ENCODE measurements around the gene ATAT1. TPM values are rescaled to one million over a fixed set of nuclear protein-coding genes. Genes with fewer than 3 reads are reported as not detected.

The ATAT1 gene
- polyA plus RNA-seq, 10 donors = 14.7 to 33.9 (median 19.9) TPM

DNA sequence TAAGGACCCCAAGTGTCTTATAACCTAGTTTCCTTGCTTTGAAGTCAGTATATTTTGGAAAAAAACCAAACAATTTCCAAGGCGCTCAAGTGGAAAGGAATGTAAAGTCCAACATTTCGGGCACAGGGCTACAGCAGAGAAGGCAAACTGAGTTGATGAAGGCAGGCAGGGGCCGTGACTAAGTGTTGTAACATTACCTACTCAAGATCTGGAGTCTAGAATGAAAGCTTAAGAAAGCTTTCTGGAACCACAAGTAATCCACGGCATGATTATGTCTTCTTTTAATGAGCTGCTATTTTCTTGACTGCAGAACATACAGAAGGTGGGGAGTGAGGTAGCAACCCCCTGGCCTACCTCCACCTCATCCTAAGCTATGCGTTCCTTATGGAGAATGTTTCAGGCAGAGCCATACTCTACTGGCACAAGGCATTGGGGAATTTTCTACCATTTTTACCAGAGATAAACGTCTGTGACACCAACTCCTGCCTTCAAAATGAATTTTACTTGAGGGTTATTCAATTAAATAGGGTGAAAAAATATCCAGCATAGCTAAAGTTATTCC is 13.9 kb upstream of the ATAT1 start:
- DNase-seq = no peak

- DNase-seq = no peak
These were observed 13.2 kb upstream of the ATAT1 start for GRCh38 chr6:30613251-30614043.

GRCh38 chr6:30614044-30614842 is 12.4 kb upstream of the ATAT1 start:
- peak in 1 of 3 donors; percentile 28 for DNase-seq

GRCh38 chr6:30614843-30615218 is 11.8 kb upstream of the ATAT1 start:
- peak; percentile 97 to 99 (median 98) for DNase-seq

- peak; percentile 90 to 94 (median 90) for DNase-seq
These were observed 11.3 kb upstream of the ATAT1 start for GRCh38 chr6:30615219-30615957.

GRCh38 chr6:30615958-30616810 is 10.5 kb upstream of the ATAT1 start:
- peak; percentile 49 to 86 (median 57) for DNase-seq

GRCh38 chr6:30616811-30617564 is 9.7 kb upstream of the ATAT1 start, which contains the start of gene PPP1R10:
Gene PPP1R10 (minus strand): TSS chr6:30617243. CDS start chr6:30609944, 7,299 bp downstream.
- peak; percentile 100 for DNase-seq

- DNase-seq = peak; percentile 99 to 100 (median 99)
These were observed 9.0 kb upstream of the ATAT1 start, which contains the start of gene MRPS18B for GRCh38 chr6:30617565-30618269. Gene MRPS18B (plus strand): TSS chr6:30617840. CDS start chr6:30617866, 26 bp downstream.

GRCh38 chr6:30618270-30618797 is 8.3 kb upstream of the ATAT1 start:
- peak in 1 of 3 donors; percentile 11 for DNase-seq

DNA sequence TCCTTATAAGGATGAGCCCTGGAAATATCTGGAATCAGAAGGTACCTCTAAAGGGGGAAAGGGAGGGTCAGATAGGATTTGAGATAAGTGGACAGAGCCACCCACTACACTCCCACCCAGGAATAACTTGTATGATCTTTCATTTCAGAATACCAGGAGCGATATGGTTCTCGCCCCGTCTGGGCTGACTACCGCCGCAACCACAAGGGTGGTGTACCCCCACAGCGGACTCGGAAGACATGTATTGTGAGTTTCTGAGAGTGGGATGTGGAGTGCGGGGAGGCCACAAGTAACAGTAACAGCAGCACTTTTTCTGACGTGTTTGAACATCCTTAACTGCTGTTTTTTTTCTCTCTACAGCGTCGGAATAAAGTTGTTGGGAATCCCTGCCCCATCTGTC is 7.1 kb upstream of the ATAT1 start:
- DNase-seq = no peak

- no peak for DNase-seq
These were observed 1.2 kb upstream of the ATAT1 start for GRCh38 chr6:30625511-30625910.

- DNase-seq = no peak
These were observed 9.2 kb downstream of the ATAT1 start for GRCh38 chr6:30635834-30636233.

GRCh38 chr6:30640481-30640880 is 13.8 kb downstream of the ATAT1 start:
- DNase-seq = no peak

- no peak for DNase-seq
These were observed 14.4 kb downstream of the ATAT1 start for GRCh38 chr6:30641048-30641447.

DNA sequence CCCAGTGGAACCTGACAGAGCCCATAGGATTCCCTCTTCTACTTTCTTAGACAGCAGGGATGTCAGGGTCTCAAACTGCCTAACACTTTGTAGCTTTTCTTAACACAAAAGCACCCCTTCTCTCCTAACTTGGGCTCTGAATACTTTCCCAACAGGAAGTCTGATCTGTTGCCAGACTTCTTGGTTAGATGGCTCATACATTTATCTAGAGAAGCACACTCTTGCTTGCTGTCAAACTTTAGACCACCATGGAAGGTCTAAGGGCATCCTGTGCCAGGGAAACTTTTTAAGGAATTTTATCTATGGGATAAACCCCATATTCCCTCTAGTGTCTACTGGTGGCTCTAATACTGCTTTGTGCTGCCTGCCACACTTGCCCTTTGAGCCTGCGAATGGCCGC is 17.0 kb downstream of the ATAT1 start:
- DNase-seq = no peak

DNA sequence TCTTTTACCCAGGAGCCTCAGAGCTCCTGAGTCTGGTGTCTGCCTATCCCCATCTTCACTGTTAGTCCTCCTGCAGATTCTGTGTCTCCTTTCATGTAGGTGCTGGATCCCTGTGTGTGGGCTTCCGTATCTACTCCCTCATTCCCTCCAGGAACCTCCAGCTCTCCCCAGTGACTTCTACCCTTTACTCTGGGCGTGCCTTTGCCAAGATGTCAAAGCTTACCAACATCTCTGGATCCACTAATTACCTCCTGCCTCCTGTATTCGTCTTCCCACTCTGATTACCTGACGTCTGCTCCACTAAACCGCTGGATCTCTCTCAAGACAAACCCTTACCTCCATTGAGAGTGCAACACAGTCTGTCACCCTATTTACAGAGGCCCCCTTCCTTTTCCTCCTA is 18.1 kb downstream of the ATAT1 start:
- DNase-seq = no peak

GRCh38 chr6:30645989-30646388 is 19.3 kb downstream of the ATAT1 start:
- DNase-seq = no peak

GRCh38 chr6:30646450-30647241 is 20.0 kb downstream of the ATAT1 start, which contains the start of gene C6orf136:
Gene C6orf136 (plus strand): TSS chr6:30647133. CDS start chr6:30647232, 99 bp downstream.
- peak; percentile 87 to 95 (median 94) for DNase-seq

Data from muscle of back (tissue), 11 donors.